WTC11 (cell line): ENCODE measurements around the gene MRPL20. TPM values are rescaled to one million over a fixed set of nuclear protein-coding genes. Genes with fewer than 3 reads are reported as not detected.

ENCODE experiments used
- ATAC-seq: fragments of 200-7000 bp; cut with Tn5 transposase; 2 replicates; pipeline ENCODE4 v1.10.0; 2021; ENCODE audit warnings: mild to moderate bottlenecking, moderate library complexity
- CTCF ChIA-PET: fragments of 300-600 bp; sonication (Branson Sonifier 250); formaldehyde crosslinking; loops from one replicate; lab custom pipeline; 2021; ENCODE audit warnings: antibody characterized with exemption; lab: Charles Lee
- POLR2A ChIA-PET: fragments of 350-600 bp; sonication (Branson Sonifier 250); formaldehyde crosslinking; loops from one replicate; lab custom pipeline; 2021; ENCODE audit warnings: antibody characterized with exemption; lab: Charles Lee
- DNase-seq: peaks from one replicate; pipeline ENCODE4 v3.0.0; 2021; ENCODE audit warnings: low spot score
- H3K27ac Mint-ChIP-seq: 2 replicates; pipeline ENCODE4 v1.8.0; 2021; ENCODE audit warnings: mixed read lengths
- H3K27me3 Mint-ChIP-seq: 2 replicates; pipeline ENCODE4 v1.8.0; 2021; ENCODE audit warnings: low read depth, mild to moderate bottlenecking, moderate library complexity, mixed read lengths
- H3K36me3 Mint-ChIP-seq: 2 replicates; pipeline ENCODE4 v1.8.0; 2021; ENCODE audit warnings: mixed read lengths
- H3K4me1 Mint-ChIP-seq: 2 replicates; pipeline ENCODE4 v1.8.0; 2022; ENCODE audit warnings: mixed read lengths
- H3K4me3 Mint-ChIP-seq: 2 replicates; pipeline ENCODE4 v1.8.0; 2021; ENCODE audit warnings: mild to moderate bottlenecking, moderate library complexity, mixed read lengths
- H3K9me3 Mint-ChIP-seq: 2 replicates; pipeline ENCODE4 v1.8.0; 2021; ENCODE audit warnings: mixed read lengths
- ESRRA ChIP-seq: sonication (generic); formaldehyde crosslinking; IDR thresholded peaks from 2 replicates; pipeline ENCODE4 v1.8.1; 2022; ENCODE audit warnings: mild to moderate bottlenecking, missing genetic modification reagents, borderline replicate concordance
- FOXJ3 ChIP-seq: sonication (generic); formaldehyde crosslinking; IDR thresholded peaks from 2 replicates; pipeline ENCODE4 v1.9.0; 2021; ENCODE audit warnings: missing genetic modification reagents, mild to moderate bottlenecking, borderline replicate concordance
- FOXK1 ChIP-seq: sonication (generic); formaldehyde crosslinking; IDR thresholded peaks from 2 replicates; pipeline ENCODE4 v1.8.0; 2022; ENCODE audit warnings: mild to moderate bottlenecking, moderate library complexity, missing genetic modification reagents
- GABPB1 ChIP-seq: sonication (generic); formaldehyde crosslinking; IDR thresholded peaks from 2 replicates; pipeline ENCODE4 v1.8.1; 2023; ENCODE audit warnings: mild to moderate bottlenecking, missing genetic modification reagents
- IRF2 ChIP-seq: sonication (generic); formaldehyde crosslinking; IDR thresholded peaks from 2 replicates; pipeline ENCODE4 v1.8.0; 2022; ENCODE audit warnings: low read depth, missing genetic modification reagents, borderline replicate concordance
- JUN ChIP-seq: sonication (generic); formaldehyde crosslinking; IDR thresholded peaks from 2 replicates; pipeline ENCODE4 v1.8.0; 2023; ENCODE audit warnings: mild to moderate bottlenecking, missing genetic modification reagents
- KAT7 ChIP-seq: sonication (generic); formaldehyde crosslinking; IDR thresholded peaks from 2 replicates; pipeline ENCODE4 v1.8.1; 2023; ENCODE audit warnings: missing genetic modification reagents, mild to moderate bottlenecking, borderline replicate concordance
- NFYB ChIP-seq: sonication (generic); formaldehyde crosslinking; conservative IDR thresholded peaks from 2 replicates; pipeline ENCODE4 v1.8.0; 2022; ENCODE audit warnings: low read depth, missing genetic modification reagents
- NR1H2 ChIP-seq: sonication (generic); formaldehyde crosslinking; IDR thresholded peaks from 2 replicates; pipeline ENCODE4 v1.9.0; 2021; ENCODE audit warnings: mild to moderate bottlenecking, moderate library complexity, missing genetic modification reagents
- NR3C1 ChIP-seq: sonication (generic); formaldehyde crosslinking; conservative IDR thresholded peaks from 2 replicates; pipeline ENCODE4 v1.8.1; 2023; ENCODE audit warnings: low read depth, mild to moderate bottlenecking, missing genetic modification reagents
- RORB ChIP-seq: fragments of 250-450 bp; sonication (Bioruptor Pico); IDR thresholded peaks from 2 replicates; pipeline ENCODE4 v1.9.0; 2021; ENCODE audit warnings: mild to moderate bottlenecking
- TCF7 ChIP-seq: sonication (generic); formaldehyde crosslinking; IDR thresholded peaks from 2 replicates; pipeline ENCODE4 v1.8.0; 2022; ENCODE audit warnings: mild to moderate bottlenecking, low read depth, missing genetic modification reagents, moderate library complexity
- TEAD1 ChIP-seq: sonication (generic); formaldehyde crosslinking; IDR thresholded peaks from 2 replicates; pipeline ENCODE4 v1.8.0; 2022; ENCODE audit warnings: mild to moderate bottlenecking, missing genetic modification reagents
- TEAD4 ChIP-seq: sonication (generic); formaldehyde crosslinking; IDR thresholded peaks from 2 replicates; pipeline ENCODE4 v1.8.0; 2022; ENCODE audit warnings: mild to moderate bottlenecking, missing genetic modification reagents
- total RNA-seq: library from RNA; stranded (reverse); gene quantifications from 3 replicates; pipeline ENCODE4 v1.2.3, GENCODE V29; 2021
- TF ChIP-seq, protein P1 (sequence below): fragments of 250-450 bp; sonication (Bioruptor Pico); IDR thresholded peaks from 2 replicates; pipeline ENCODE4 v1.9.0; 2021; ENCODE audit warnings: mild to moderate bottlenecking
- TF ChIP-seq, protein P2 (sequence below): sonication (generic); formaldehyde crosslinking; IDR thresholded peaks from 2 replicates; pipeline ENCODE4 v1.8.1; 2023; ENCODE audit warnings: mild to moderate bottlenecking, missing genetic modification reagents
- TF ChIP-seq, protein P3 (sequence below): sonication (generic); formaldehyde crosslinking; IDR thresholded peaks from 2 replicates; pipeline ENCODE4 v1.8.1; 2022; ENCODE audit warnings: mild to moderate bottlenecking, missing genetic modification reagents, moderate library complexity, borderline replicate concordance
- TF ChIP-seq, protein P4 (sequence below): fragments of 200-600 bp; IDR thresholded peaks from 2 replicates; pipeline ENCODE4 v1.8.0; 2022; ENCODE audit warnings: antibody characterized with exemption
- TF ChIP-seq, protein P5 (sequence below): sonication (generic); formaldehyde crosslinking; IDR thresholded peaks from 2 replicates; pipeline ENCODE4 v1.8.1; 2023; ENCODE audit warnings: mild to moderate bottlenecking, missing genetic modification reagents, borderline replicate concordance
- TF ChIP-seq, protein P6 (sequence below): sonication (generic); formaldehyde crosslinking; IDR thresholded peaks from 2 replicates; pipeline ENCODE4 v1.8.1; 2022; ENCODE audit warnings: mild to moderate bottlenecking, moderate library complexity, missing genetic modification reagents

MRPL20 gene
- total RNA-seq, 1 experiment from 2014 or later, result 156 TPM

DNA sequence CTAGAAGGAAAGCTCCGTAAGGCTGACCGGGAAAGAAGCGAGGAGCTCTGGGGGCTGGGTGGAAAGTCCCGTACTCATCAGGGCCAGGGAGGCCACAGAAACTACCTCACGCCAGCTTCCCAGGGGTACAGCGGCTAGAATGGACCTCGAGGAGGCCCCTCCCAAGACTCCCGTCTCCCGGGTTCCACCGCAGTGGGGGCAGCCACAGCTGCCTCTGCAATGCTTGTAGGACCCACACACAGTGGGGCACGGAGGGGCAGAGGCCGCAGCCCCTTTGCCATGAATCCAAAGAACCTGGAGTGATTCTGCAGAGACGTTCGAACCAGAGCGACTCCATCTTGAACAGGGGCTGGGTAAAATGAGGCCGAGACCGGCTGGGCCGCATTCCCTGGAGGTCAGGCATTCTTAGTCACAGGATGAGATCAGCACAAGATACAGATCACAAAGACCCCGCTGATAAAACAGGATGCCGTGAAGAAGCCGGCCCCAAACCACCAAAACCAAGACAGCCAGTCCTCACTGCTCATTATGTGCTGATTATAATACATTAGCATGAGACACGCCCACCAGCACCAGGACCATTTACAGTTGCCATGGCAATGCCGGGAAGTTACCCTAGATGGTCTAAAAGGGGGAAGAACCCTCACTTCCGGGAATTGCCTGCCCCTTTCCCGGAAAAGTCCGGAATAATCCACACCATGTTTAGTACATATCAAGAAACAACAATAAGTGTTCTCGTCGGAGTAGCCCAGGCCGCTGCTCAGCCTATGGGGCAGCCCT, 15.6 kb upstream of the MRPL20 start (continued):
- TF ChIP-seq JUN (CRISPR knock-in tag) (no peak), NR3C1 (CRISPR knock-in tag) (no peak), KAT7 (CRISPR knock-in tag) (no peak), TEAD1 (no peak), NFYB (no peak), TCF7 (CRISPR knock-in tag) (no peak)
- TF ChIP-seq, protein P1, sequence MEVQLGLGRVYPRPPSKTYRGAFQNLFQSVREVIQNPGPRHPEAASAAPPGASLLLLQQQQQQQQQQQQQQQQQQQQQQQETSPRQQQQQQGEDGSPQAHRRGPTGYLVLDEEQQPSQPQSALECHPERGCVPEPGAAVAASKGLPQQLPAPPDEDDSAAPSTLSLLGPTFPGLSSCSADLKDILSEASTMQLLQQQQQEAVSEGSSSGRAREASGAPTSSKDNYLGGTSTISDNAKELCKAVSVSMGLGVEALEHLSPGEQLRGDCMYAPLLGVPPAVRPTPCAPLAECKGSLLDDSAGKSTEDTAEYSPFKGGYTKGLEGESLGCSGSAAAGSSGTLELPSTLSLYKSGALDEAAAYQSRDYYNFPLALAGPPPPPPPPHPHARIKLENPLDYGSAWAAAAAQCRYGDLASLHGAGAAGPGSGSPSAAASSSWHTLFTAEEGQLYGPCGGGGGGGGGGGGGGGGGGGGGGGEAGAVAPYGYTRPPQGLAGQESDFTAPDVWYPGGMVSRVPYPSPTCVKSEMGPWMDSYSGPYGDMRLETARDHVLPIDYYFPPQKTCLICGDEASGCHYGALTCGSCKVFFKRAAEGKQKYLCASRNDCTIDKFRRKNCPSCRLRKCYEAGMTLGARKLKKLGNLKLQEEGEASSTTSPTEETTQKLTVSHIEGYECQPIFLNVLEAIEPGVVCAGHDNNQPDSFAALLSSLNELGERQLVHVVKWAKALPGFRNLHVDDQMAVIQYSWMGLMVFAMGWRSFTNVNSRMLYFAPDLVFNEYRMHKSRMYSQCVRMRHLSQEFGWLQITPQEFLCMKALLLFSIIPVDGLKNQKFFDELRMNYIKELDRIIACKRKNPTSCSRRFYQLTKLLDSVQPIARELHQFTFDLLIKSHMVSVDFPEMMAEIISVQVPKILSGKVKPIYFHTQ, result 0 out of 2 replicates have a peak, but pooled peaks have one; percentile 49
- TF ChIP-seq, protein P2, sequence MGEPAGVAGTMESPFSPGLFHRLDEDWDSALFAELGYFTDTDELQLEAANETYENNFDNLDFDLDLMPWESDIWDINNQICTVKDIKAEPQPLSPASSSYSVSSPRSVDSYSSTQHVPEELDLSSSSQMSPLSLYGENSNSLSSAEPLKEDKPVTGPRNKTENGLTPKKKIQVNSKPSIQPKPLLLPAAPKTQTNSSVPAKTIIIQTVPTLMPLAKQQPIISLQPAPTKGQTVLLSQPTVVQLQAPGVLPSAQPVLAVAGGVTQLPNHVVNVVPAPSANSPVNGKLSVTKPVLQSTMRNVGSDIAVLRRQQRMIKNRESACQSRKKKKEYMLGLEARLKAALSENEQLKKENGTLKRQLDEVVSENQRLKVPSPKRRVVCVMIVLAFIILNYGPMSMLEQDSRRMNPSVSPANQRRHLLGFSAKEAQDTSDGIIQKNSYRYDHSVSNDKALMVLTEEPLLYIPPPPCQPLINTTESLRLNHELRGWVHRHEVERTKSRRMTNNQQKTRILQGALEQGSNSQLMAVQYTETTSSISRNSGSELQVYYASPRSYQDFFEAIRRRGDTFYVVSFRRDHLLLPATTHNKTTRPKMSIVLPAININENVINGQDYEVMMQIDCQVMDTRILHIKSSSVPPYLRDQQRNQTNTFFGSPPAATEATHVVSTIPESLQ, result no peak
- TF ChIP-seq, protein P3, sequence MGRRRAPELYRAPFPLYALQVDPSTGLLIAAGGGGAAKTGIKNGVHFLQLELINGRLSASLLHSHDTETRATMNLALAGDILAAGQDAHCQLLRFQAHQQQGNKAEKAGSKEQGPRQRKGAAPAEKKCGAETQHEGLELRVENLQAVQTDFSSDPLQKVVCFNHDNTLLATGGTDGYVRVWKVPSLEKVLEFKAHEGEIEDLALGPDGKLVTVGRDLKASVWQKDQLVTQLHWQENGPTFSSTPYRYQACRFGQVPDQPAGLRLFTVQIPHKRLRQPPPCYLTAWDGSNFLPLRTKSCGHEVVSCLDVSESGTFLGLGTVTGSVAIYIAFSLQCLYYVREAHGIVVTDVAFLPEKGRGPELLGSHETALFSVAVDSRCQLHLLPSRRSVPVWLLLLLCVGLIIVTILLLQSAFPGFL, result no peak

DNA sequence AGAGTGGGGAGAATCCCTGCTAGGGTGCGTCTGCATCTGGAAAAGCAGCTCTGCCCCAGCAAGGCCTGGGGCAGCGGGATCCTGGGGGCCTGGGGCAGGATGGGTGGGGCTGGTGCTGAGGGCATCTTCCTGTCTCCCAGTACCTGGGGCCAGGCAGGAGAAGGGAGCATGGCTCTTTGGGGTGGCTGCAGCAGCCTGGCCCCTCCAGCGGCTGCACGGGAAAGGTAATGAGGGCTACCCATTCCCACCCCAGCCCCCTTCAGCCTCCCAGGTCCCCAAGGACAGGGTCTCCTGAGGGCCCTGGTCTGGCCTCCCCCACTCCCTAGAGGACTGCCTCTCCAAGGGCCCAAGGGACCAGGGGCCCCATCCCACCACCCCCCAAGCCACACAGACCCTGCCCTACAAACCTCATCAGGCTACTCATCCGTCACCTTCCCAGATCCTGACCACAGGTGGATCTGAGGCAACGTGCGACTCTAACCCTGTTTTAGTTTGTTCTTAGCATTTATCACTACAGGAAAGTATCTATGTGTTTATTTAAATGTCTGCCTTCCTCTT, 14.9 kb upstream of the MRPL20 start:
- ChIA-PET CTCF (interaction anchor here (1.2 kb wide), 1 partner anchor 20 kb away, joined by 4 read pairs; no protein-coding TSS in a partner anchor), POLR2A (no interaction called here)
- DNase-seq (no peak), ATAC-seq (no peak)
- Mint-ChIP-seq H3K27me3 (peaks cover 2% of the 10 kb centered on the region; the same call in 1 of the 2 replicates), H3K4me1 (peaks cover 40% of the 10 kb centered on the region), H3K4me3 (no peak overlapping the region), H3K9me3 (no peaks in the 10 kb centered on the region), H3K36me3 (no peaks in the 10 kb centered on the region), H3K27ac (peak overlapping the region; percentile 68)
- TF ChIP-seq GABPB1 (CRISPR knock-in tag) (no peak), TEAD4 (no peak), RORB (CRISPR knock-in tag) (no peak), NR1H2 (no peak), FOXJ3 (CRISPR knock-in tag) (no peak), ESRRA (CRISPR knock-in tag) (no peak), IRF2 (CRISPR knock-in tag) (no peak), NR3C1 (CRISPR knock-in tag) (no peak), FOXK1 (CRISPR knock-in tag) (no peak)
- TF ChIP-seq, protein P4, sequence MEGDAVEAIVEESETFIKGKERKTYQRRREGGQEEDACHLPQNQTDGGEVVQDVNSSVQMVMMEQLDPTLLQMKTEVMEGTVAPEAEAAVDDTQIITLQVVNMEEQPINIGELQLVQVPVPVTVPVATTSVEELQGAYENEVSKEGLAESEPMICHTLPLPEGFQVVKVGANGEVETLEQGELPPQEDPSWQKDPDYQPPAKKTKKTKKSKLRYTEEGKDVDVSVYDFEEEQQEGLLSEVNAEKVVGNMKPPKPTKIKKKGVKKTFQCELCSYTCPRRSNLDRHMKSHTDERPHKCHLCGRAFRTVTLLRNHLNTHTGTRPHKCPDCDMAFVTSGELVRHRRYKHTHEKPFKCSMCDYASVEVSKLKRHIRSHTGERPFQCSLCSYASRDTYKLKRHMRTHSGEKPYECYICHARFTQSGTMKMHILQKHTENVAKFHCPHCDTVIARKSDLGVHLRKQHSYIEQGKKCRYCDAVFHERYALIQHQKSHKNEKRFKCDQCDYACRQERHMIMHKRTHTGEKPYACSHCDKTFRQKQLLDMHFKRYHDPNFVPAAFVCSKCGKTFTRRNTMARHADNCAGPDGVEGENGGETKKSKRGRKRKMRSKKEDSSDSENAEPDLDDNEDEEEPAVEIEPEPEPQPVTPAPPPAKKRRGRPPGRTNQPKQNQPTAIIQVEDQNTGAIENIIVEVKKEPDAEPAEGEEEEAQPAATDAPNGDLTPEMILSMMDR, result no peak
- TF ChIP-seq, protein P2, result no peak
- TF ChIP-seq, protein P5, sequence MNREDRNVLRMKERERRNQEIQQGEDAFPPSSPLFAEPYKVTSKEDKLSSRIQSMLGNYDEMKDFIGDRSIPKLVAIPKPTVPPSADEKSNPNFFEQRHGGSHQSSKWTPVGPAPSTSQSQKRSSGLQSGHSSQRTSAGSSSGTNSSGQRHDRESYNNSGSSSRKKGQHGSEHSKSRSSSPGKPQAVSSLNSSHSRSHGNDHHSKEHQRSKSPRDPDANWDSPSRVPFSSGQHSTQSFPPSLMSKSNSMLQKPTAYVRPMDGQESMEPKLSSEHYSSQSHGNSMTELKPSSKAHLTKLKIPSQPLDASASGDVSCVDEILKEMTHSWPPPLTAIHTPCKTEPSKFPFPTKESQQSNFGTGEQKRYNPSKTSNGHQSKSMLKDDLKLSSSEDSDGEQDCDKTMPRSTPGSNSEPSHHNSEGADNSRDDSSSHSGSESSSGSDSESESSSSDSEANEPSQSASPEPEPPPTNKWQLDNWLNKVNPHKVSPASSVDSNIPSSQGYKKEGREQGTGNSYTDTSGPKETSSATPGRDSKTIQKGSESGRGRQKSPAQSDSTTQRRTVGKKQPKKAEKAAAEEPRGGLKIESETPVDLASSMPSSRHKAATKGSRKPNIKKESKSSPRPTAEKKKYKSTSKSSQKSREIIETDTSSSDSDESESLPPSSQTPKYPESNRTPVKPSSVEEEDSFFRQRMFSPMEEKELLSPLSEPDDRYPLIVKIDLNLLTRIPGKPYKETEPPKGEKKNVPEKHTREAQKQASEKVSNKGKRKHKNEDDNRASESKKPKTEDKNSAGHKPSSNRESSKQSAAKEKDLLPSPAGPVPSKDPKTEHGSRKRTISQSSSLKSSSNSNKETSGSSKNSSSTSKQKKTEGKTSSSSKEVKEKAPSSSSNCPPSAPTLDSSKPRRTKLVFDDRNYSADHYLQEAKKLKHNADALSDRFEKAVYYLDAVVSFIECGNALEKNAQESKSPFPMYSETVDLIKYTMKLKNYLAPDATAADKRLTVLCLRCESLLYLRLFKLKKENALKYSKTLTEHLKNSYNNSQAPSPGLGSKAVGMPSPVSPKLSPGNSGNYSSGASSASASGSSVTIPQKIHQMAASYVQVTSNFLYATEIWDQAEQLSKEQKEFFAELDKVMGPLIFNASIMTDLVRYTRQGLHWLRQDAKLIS (CRISPR knock-in tag), result no peak
- TF ChIP-seq, protein P6, sequence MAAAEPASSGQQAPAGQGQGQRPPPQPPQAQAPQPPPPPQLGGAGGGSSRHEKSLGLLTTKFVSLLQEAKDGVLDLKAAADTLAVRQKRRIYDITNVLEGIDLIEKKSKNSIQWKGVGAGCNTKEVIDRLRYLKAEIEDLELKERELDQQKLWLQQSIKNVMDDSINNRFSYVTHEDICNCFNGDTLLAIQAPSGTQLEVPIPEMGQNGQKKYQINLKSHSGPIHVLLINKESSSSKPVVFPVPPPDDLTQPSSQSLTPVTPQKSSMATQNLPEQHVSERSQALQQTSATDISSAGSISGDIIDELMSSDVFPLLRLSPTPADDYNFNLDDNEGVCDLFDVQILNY (CRISPR knock-in tag), result no peak
